Measurements from ENCODE around the gene PEX16. TPM values are rescaled to one million over a fixed set of nuclear protein-coding genes. Genes with fewer than 3 reads are reported as not detected.

PEX16 gene
- total and polyA plus RNA-seq, 9 of the 15 experiments (the other 6 are each of a cell fraction or from before 2014, with no cell fraction given), result 1.5 to 43.9 (median 14.6) TPM

GRCh38 chr11:45926001-45926401, 8.3 kb upstream of the PEX16 start (continued):
- TF ChIP-seq, protein P1, sequence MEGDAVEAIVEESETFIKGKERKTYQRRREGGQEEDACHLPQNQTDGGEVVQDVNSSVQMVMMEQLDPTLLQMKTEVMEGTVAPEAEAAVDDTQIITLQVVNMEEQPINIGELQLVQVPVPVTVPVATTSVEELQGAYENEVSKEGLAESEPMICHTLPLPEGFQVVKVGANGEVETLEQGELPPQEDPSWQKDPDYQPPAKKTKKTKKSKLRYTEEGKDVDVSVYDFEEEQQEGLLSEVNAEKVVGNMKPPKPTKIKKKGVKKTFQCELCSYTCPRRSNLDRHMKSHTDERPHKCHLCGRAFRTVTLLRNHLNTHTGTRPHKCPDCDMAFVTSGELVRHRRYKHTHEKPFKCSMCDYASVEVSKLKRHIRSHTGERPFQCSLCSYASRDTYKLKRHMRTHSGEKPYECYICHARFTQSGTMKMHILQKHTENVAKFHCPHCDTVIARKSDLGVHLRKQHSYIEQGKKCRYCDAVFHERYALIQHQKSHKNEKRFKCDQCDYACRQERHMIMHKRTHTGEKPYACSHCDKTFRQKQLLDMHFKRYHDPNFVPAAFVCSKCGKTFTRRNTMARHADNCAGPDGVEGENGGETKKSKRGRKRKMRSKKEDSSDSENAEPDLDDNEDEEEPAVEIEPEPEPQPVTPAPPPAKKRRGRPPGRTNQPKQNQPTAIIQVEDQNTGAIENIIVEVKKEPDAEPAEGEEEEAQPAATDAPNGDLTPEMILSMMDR (IDR thresholded peaks at IDR 0.05 in 2 of 3, conservative IDR thresholded peaks at IDR 0.05 in 1 of 3; ENCODE audit: insufficient read depth in 2 of 3, low read depth in 1 of 3, low read length in 3 of 3), result no peak
- TF ChIP-seq ZNF165 (CRISPR knock-in tag; IDR thresholded peaks at IDR 0.05; ENCODE audit: borderline replicate concordance), result no peak
- TF ChIP-seq THRB (CRISPR knock-in tag; conservative IDR thresholded peaks at IDR 0.05), result no peak
- TF ChIP-seq GTF3C2 (IDR thresholded peaks at IDR 0.05; ENCODE audit: borderline replicate concordance, extremely low read depth, insufficient read length), result no peak
- no peak for TF ChIP-seq THRAP3 (IDR thresholded peaks at IDR 0.05; ENCODE audit: borderline replicate concordance)

All from K562 (cell line).